COLO668 (cell line): ENCODE results near the gene RAD21L1.

Experiments
- DNase-seq: peaks from one replicate; lab custom pipeline; 2025; ENCODE audit not compliant: unreplicated experiment; lab: John Stamatoyannopoulos, UW

RAD21L1 gene

GRCh38 chr20:1225783-1226654 is at the start of gene RAD21L1:
RAD21L1 (plus strand) TSS chr20:1226044; CDS start chr20:1228454, 2,410 bp downstream.
- peak; percentile 81 for DNase-seq

- DNase-seq, result no peak
Measured at GRCh38 chr20:1177680-1178079, 48.2 kb upstream of the RAD21L1 start.

- DNase-seq, result no peak
Measured at GRCh38 chr20:1178103-1178502, 47.7 kb upstream of the RAD21L1 start.

GRCh38 chr20:1178623-1179022 is 47.2 kb upstream of the RAD21L1 start:
- DNase-seq, result no peak

GRCh38 chr20:1180949-1181348 is 44.9 kb upstream of the RAD21L1 start:
- DNase-seq, result no peak

- DNase-seq, result no peak
Measured at GRCh38 chr20:1182106-1182505, 43.7 kb upstream of the RAD21L1 start.

GRCh38 chr20:1183153-1183552 is 42.7 kb upstream of the RAD21L1 start:
- DNase-seq, result no peak

GRCh38 chr20:1184260-1184637 is 41.6 kb upstream of the RAD21L1 start:
- DNase-seq, result no peak

GRCh38 chr20:1184638-1185315 is 41.1 kb upstream of the RAD21L1 start, which contains the start of gene TMEM74B:
TMEM74B (minus strand) TSS chr20:1184981; CDS start chr20:1183801, 1,180 bp downstream.
- peak; percentile 51 for DNase-seq

- DNase-seq, result peak; percentile 51
Measured at GRCh38 chr20:1185316-1185741, 40.5 kb upstream of the RAD21L1 start.

- peak; percentile 73 for DNase-seq
Measured at GRCh38 chr20:1185790-1186334, 40.0 kb upstream of the RAD21L1 start.

- DNase-seq, result no peak
Measured at GRCh38 chr20:1186367-1186991, 39.4 kb upstream of the RAD21L1 start.

GRCh38 chr20:1187605-1188171 is 38.2 kb upstream of the RAD21L1 start:
- no peak for DNase-seq

GRCh38 chr20:1188347-1188746 is 37.5 kb upstream of the RAD21L1 start:
- no peak for DNase-seq

- DNase-seq, result no peak
Measured at GRCh38 chr20:1189827-1190226, 36.0 kb upstream of the RAD21L1 start.

GRCh38 chr20:1190847-1191246 is 35.0 kb upstream of the RAD21L1 start:
- DNase-seq, result no peak

- no peak for DNase-seq
Measured at GRCh38 chr20:1191299-1191698, 34.5 kb upstream of the RAD21L1 start.

- DNase-seq, result no peak
Measured at GRCh38 chr20:1195226-1195625, 30.6 kb upstream of the RAD21L1 start.

- no peak for DNase-seq
Measured at GRCh38 chr20:1196634-1197033, 29.2 kb upstream of the RAD21L1 start.

- no peak for DNase-seq
Measured at GRCh38 chr20:1197801-1198200, 28.0 kb upstream of the RAD21L1 start.

GRCh38 chr20:1198751-1199150 is 27.1 kb upstream of the RAD21L1 start:
- no peak for DNase-seq
